ENCODE measurements around the gene NIF3L1. TPM values are rescaled to one million over a fixed set of nuclear protein-coding genes. Genes with fewer than 3 reads are reported as not detected.

NIF3L1 gene
- total RNA-seq, 120 experiments from 2014 or later, result 16.7 to 46.3 (median 29.7) TPM

Other genes starting within 250 kb of the NIF3L1 start
- gene BZW1, start 77.5 kb upstream of the NIF3L1 start, total RNA-seq, result 100 to 1,000 TPM in 98 of 120 experiments, 10 to 100 TPM in 22; 80.5 to 158 (median 116) TPM
- 100 to 1,000 TPM; 115 to 437 (median 174) TPM for gene CLK1, start 24.7 kb upstream of the NIF3L1 start, total RNA-seq
- gene PPIL3, start 294 bp upstream of the NIF3L1 start, total RNA-seq, result 10 to 100 TPM; 16.4 to 56.9 (median 33.7) TPM
- 10 to 100 TPM; 26.1 to 54.8 (median 38.1) TPM for gene ORC2, start 74.3 kb downstream of the NIF3L1 start, total RNA-seq
- gene HYCC2, start 182.3 kb downstream of the NIF3L1 start, total RNA-seq, result 100 to 1,000 TPM in 7 of 120 experiments, 10 to 100 TPM in 113; 40.5 to 110 (median 79.7) TPM
- gene NDUFB3, start 182.6 kb downstream of the NIF3L1 start, total RNA-seq, result 100 to 1,000 TPM in 30 of 120 experiments, 10 to 100 TPM in 90; 41.9 to 129 (median 85.4) TPM
- 100 to 1,000 TPM in 9 of 120 experiments, 10 to 100 TPM in 111; 33.1 to 117 (median 66.9) TPM for gene CFLAR, start 226.8 kb downstream of the NIF3L1 start, total RNA-seq